ENCODE results near the gene LRIF1. TPM values are rescaled to one million over a fixed set of nuclear protein-coding genes. Genes with fewer than 3 reads are reported as not detected.

The LRIF1 gene
- total and polyA plus RNA-seq, 10 of the 15 experiments (the other 5 are each of a cell fraction or from before 2014, with no cell fraction given): 9.7 to 20.3 (median 15.8) TPM

- TF ChIP-seq E2F4 (IDR thresholded peaks at IDR 0.05; ENCODE audit: low read depth, low read length) (no peak), POLR2AphosphoS2 (IDR thresholded peaks at IDR 0.05; ENCODE audit: low read depth, low read length) (peak; percentile 95), EZH2 (IDR thresholded peaks at IDR 0.05; ENCODE audit: borderline replicate concordance, control insufficient read depth, low read depth, low read length) (no peak), NBN (IDR thresholded peaks at IDR 0.05) (peak; percentile 79; the same call in 1 of the 2 replicates), NRF1 (conservative IDR thresholded peaks at IDR 0.05; ENCODE audit: low read depth, low read length) (peak; percentile 78), CREM (IDR thresholded peaks at IDR 0.05; ENCODE audit: low read depth) (peak; percentile 92), ZNF24 (IDR thresholded peaks at IDR 0.05) (peak; percentile 37; the same call in 1 of the 2 replicates), E2F8 (IDR thresholded peaks at IDR 0.05; ENCODE audit: low read depth, partially characterized antibody) (peak; percentile 96), BHLHE40 (IDR thresholded peaks at IDR 0.05; ENCODE audit: borderline replicate concordance in 1 of 2, low read depth in 2 of 2, low read length in 1 of 2) (peak in 1 of 2 experiments; percentile 51; a peak in 1 of 4 replicates), ZBTB33 (IDR thresholded peaks at IDR 0.05) (no peak), DPF2 (IDR thresholded peaks at IDR 0.05) (peak; percentile 57), HSF1 (IDR thresholded peaks at IDR 0.05; ENCODE audit: low read depth, low read length) (no peak), NR2C2 (IDR thresholded peaks at IDR 0.05; ENCODE audit: borderline replicate concordance, control insufficient read depth, insufficient read length, low read depth) (peak; percentile 84), IKZF2 (IDR thresholded peaks at IDR 0.05) (peak in 1 of 2 experiments; percentile 68; a peak in 1 of 4 replicates)
- TF ChIP-seq, protein P1, sequence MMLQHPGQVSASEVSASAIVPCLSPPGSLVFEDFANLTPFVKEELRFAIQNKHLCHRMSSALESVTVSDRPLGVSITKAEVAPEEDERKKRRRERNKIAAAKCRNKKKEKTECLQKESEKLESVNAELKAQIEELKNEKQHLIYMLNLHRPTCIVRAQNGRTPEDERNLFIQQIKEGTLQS (IDR thresholded peaks at IDR 0.05; ENCODE audit: borderline replicate concordance, extremely low read depth, low read depth, low read length): no peak
- TF ChIP-seq, protein P2, sequence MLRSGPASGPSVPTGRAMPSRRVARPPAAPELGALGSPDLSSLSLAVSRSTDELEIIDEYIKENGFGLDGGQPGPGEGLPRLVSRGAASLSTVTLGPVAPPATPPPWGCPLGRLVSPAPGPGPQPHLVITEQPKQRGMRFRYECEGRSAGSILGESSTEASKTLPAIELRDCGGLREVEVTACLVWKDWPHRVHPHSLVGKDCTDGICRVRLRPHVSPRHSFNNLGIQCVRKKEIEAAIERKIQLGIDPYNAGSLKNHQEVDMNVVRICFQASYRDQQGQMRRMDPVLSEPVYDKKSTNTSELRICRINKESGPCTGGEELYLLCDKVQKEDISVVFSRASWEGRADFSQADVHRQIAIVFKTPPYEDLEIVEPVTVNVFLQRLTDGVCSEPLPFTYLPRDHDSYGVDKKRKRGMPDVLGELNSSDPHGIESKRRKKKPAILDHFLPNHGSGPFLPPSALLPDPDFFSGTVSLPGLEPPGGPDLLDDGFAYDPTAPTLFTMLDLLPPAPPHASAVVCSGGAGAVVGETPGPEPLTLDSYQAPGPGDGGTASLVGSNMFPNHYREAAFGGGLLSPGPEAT (IDR thresholded peaks at IDR 0.05; ENCODE audit: low read depth): no peak; the same call in 1 of the 2 replicates
Measured at GRCh38 chr1:110963691-110964454, at the start of gene LRIF1 (continued).

Data from GM12878 (cell line).